K562 (cell line): ENCODE results near the gene FAM228A. TPM values are rescaled to one million over a fixed set of nuclear protein-coding genes. Genes with fewer than 3 reads are reported as not detected.

Source experiments
- ATAC-seq: fragments of 200-7000 bp; cut with Tn5 transposase; 3 replicates; pipeline ENCODE4 v1.9.1; 2020; ENCODE audit warnings: moderate library complexity
- BruUV-seq: library from RNA; stranded (reverse); fragments of 400-500 nt; replicated peaks from 2 replicates; lab custom pipeline; 2021; lab: Mats Ljungman, UMichigan
- CTCF ChIA-PET: fragments of 300-600 bp; formaldehyde crosslinking; extraction: SDS; loops from one replicate; lab custom pipeline; 2021; ENCODE audit warnings: low intra/inter-chr PET ratio; lab: Yijun Ruan, JAX
- POLR2A ChIA-PET: fragments of 300-600, 350-650 bp; sonication (Branson Sonifier 250); formaldehyde crosslinking; extraction: SDS; loops from one replicate; lab custom pipeline; 2021; ENCODE audit warnings: antibody characterized with exemption, inconsistent platforms; lab: Yijun Ruan, JAX
- DNase-seq, 4 experiments: peaks; one replicate each; pipeline versions ENCODE4 v3.0.0 to v3.0.0-alpha.2; 2011 to 2018; ENCODE audit warnings: low spot score in 3 of 4, mixed read lengths in 3 of 4; ENCODE audit errors: extremely low read depth in 1 of 4
- FAIRE-seq: peaks from 2 replicates; lab custom pipeline; 2011; peaks lifted over from hg19 to GRCh38; lab: Jason Lieb, UNC
- H2AFZ ChIP-seq: 2 replicates; pipeline ENCODE4 v1.6.0; 2011; ENCODE audit warnings: low read depth, low read length, control low read depth, inconsistent platforms
- H3K27ac ChIP-seq: fragments of 200-600 bp; 3 replicates; pipeline ENCODE4 v1.8.0; 2011; ENCODE audit warnings: low read depth, mild to moderate bottlenecking, control low read depth, inconsistent platforms, low read length, moderate library complexity, mixed read lengths; ENCODE audit errors: extremely low read depth
- H3K27me3 ChIP-seq, 2 experiments: fragments of 300-600 bp in 1 of 2; 2 replicates in 1 of 2; 3 replicates in 1 of 2; pipeline versions ENCODE4 v1.6.0 to v1.8.0; 2011; ENCODE audit warnings: inconsistent platforms in 2 of 2, low read length in 2 of 2, mild to moderate bottlenecking in 1 of 2, mixed read lengths in 1 of 2, moderate library complexity in 1 of 2; ENCODE audit not compliant: control insufficient read depth in 2 of 2, insufficient read depth in 2 of 2
- H3K36me3 ChIP-seq: fragments of 300-600 bp; 3 replicates; pipeline ENCODE4 v1.8.0; 2011; ENCODE audit warnings: mild to moderate bottlenecking, low read length, inconsistent platforms; ENCODE audit not compliant: control insufficient read depth, insufficient read depth
- H3K4me1 ChIP-seq, 2 experiments: fragments of 200-600 bp in 1 of 2; replicated peaks in 1 of 2; 2 replicates in 1 of 2; 3 replicates in 1 of 2; pipeline versions ENCODE4 v1.5.1 to v1.8.0; 2011; ENCODE audit warnings: inconsistent platforms in 2 of 2, low read length in 2 of 2, mild to moderate bottlenecking in 1 of 2, mixed read lengths in 1 of 2, moderate library complexity in 1 of 2; ENCODE audit not compliant: control insufficient read depth in 2 of 2, insufficient read depth in 2 of 2
- H3K4me2 ChIP-seq: 2 replicates; pipeline ENCODE4 v1.6.1; 2011; ENCODE audit warnings: low read length, control low read depth, inconsistent platforms, mixed read lengths; ENCODE audit not compliant: insufficient read depth
- H3K4me3 ChIP-seq: fragments of 200-600 bp; sonication (generic), shearing (Covaris generic); 2 replicates; pipeline ENCODE4 v1.5.1; 2016; ENCODE audit warnings: control low read depth, inconsistent platforms
- H3K79me2 ChIP-seq: fragments of 200-600 bp; 3 replicates; pipeline ENCODE4 v1.8.0; 2011; ENCODE audit warnings: low read length, inconsistent platforms; ENCODE audit not compliant: control insufficient read depth, insufficient read depth
- H3K9ac ChIP-seq, 2 experiments: 2 replicates each; pipeline versions ENCODE4 v1.6.0 to v1.6.1; 2011; ENCODE audit warnings: low read depth in 2 of 2, low read length in 2 of 2, control low read depth in 1 of 2, inconsistent platforms in 1 of 2, mild to moderate bottlenecking in 1 of 2, mixed read lengths in 1 of 2; ENCODE audit not compliant: insufficient read depth in 1 of 2
- H3K9me1 ChIP-seq: one replicate; pipeline ENCODE4 v1.6.0; 2011; ENCODE audit warnings: inconsistent platforms, mild to moderate bottlenecking, low read length, moderate library complexity; ENCODE audit not compliant: control insufficient read depth, insufficient read depth
- H3K9me3 ChIP-seq: replicated peaks from 2 replicates; pipeline ENCODE4 v1.5.1; 2011; ENCODE audit warnings: low read depth, low read length, inconsistent platforms; ENCODE audit not compliant: control insufficient read depth, insufficient read depth
- H4K20me1 ChIP-seq: replicated peaks from 2 replicates; pipeline ENCODE4 v1.6.1; 2011; ENCODE audit warnings: low read length, inconsistent platforms, mixed read lengths; ENCODE audit not compliant: control insufficient read depth, insufficient read depth
- ETS2 ChIP-seq: IDR thresholded peaks from 2 replicates; pipeline ENCODE4 v1.6.1; 2016; ENCODE audit warnings: borderline replicate concordance, missing genetic modification characterization, mild to moderate bottlenecking, moderate library complexity, missing compliant biosample characterization; ENCODE audit not compliant: poor library complexity, severe bottlenecking
- FOXJ2 ChIP-seq: fragments of 200-800 bp; sonication (Bioruptor generic); IDR thresholded peaks from 2 replicates; pipeline ENCODE4 v1.6.1; 2016; ENCODE audit warnings: missing genetic modification characterization, missing compliant biosample characterization
- HBP1 ChIP-seq: fragments of 450-650 bp; formaldehyde crosslinking; IDR thresholded peaks from 2 replicates; pipeline ENCODE4 v1.4.0; 2022; ENCODE audit warnings: missing genetic modification characterization
- HMBOX1 ChIP-seq: sonication (generic); IDR thresholded peaks from 2 replicates; pipeline ENCODE4 v1.6.1; 2016
- HMG20B ChIP-seq: fragments of 250-450 bp; sonication (Bioruptor Pico); IDR thresholded peaks from 2 replicates; pipeline ENCODE4 v1.5.0; 2021; ENCODE audit warnings: mild to moderate bottlenecking
- IRF1 ChIP-seq: sonication (generic); formaldehyde crosslinking; IDR thresholded peaks from 2 replicates; pipeline ENCODE4 v1.8.0; 2022; ENCODE audit warnings: missing genetic modification reagents, mild to moderate bottlenecking, borderline replicate concordance
- NR4A1 ChIP-seq, 2 experiments: fragments of 250-450 bp in 1 of 2; fragments of 450-650 bp in 1 of 2; sonication (Bioruptor Pico) in 1 of 2; IDR thresholded peaks; 2 replicates each; pipeline versions ENCODE4 v1.4.0 to v1.6.1; 2016 to 2020; ENCODE audit warnings: mild to moderate bottlenecking in 2 of 2, missing compliant biosample characterization in 1 of 2, missing genetic modification characterization in 1 of 2, moderate library complexity in 1 of 2
- PHTF2 ChIP-seq: fragments of 250-450 bp; sonication (Bioruptor Pico); IDR thresholded peaks from 2 replicates; pipeline ENCODE4 v1.5.0; 2021; ENCODE audit warnings: mild to moderate bottlenecking
- PKNOX1 ChIP-seq: fragments of 450-650 bp; IDR thresholded peaks from 2 replicates; pipeline ENCODE4 v1.6.1; 2016
- PRPF4 ChIP-seq: fragments of 200-400 bp; formaldehyde crosslinking; IDR thresholded peaks from one replicate; pipeline ENCODE4 v1.6.1; 2017; ENCODE audit warnings: low read length, low read depth, mild to moderate bottlenecking; ENCODE audit not compliant: insufficient read depth, poor library complexity, severe bottlenecking
- STAT6 ChIP-seq: sonication (generic); formaldehyde crosslinking; IDR thresholded peaks from 2 replicates; pipeline ENCODE4 v1.8.1; 2023; ENCODE audit warnings: mild to moderate bottlenecking, missing genetic modification reagents
- TSC22D4 ChIP-seq: fragments of 450-650 bp; IDR thresholded peaks from 2 replicates; pipeline ENCODE4 v1.6.1; 2016; ENCODE audit warnings: missing genetic modification characterization, missing biosample characterization, control low read depth
- ZFP1 ChIP-seq: fragments of 450-650 bp; formaldehyde crosslinking; IDR thresholded peaks from 2 replicates; pipeline ENCODE4 v1.4.0; 2020; ENCODE audit warnings: mild to moderate bottlenecking, mixed read lengths
- ZNF347 ChIP-seq: fragments of 450-650 bp; formaldehyde crosslinking; IDR thresholded peaks from 2 replicates; pipeline ENCODE4 v1.4.0; 2020; ENCODE audit warnings: low read depth, mild to moderate bottlenecking, moderate library complexity
- ZNF408 ChIP-seq: fragments of 250-450 bp; sonication (Bioruptor Pico); IDR thresholded peaks from 2 replicates; pipeline ENCODE4 v1.4.0; 2020; ENCODE audit warnings: low read depth, mild to moderate bottlenecking, moderate library complexity
- ZNF561 ChIP-seq: fragments of 450-650 bp; formaldehyde crosslinking; conservative IDR thresholded peaks from 2 replicates; pipeline ENCODE4 v1.4.0; 2020; ENCODE audit warnings: mild to moderate bottlenecking, moderate library complexity
- WGBS: fragments of 100-300 bp; shearing (Covaris generic); methylation state at CpG from one replicate; pipeline ENCODE4 v1.1.6; 2016; ENCODE audit warnings: low coverage, mixed read lengths; ENCODE audit not compliant: insufficient coverage; ENCODE audit errors: missing lambda C conversion rate; 5-methylcytosine and 5-hydroxymethylcytosine counted together
- in situ Hi-C: fragments of 300-500 bp; cut with MboI; formaldehyde crosslinking; loops from 4 replicates; pipeline ENCODE4 v1.15.0; 2018; ENCODE audit warnings: inconsistent platforms, mixed read lengths
- intact Hi-C: fragments of 100-400 bp; cut with micrococcal nuclease; formaldehyde crosslinking; loops from 2 replicates; pipeline ENCODE4 v1.14.2; 2022
- polyA plus RNA-seq, 8 experiments: library from polyadenylated mRNA; depleted of rRNA in 4 of 8; stranded (reverse) in 5 of 8; unstranded in 3 of 8; fragments of >200 nt; fragmentation: Nextera tagmentation in 2 of 8; fragmentation: Illumina TruSeq in 1 of 8; extraction: Ambion mirVana in 2 of 8; extraction: Trizol in 1 of 8; gene quantifications; 2 replicates each; pipeline versions ENCODE4 v1.2.1 to v1.2.3, GENCODE V29; 2011 to 2014; ENCODE audit warnings: inconsistent platforms in 1 of 8, missing spikeins in 1 of 8
- total RNA-seq, 7 experiments: library from RNA; depleted of rRNA in 6 of 7; stranded (reverse); fragments of >200 nt in 6 of 7; fragmentation: Illumina TruSeq in 2 of 7; extraction: Trizol in 2 of 7; gene quantifications; 2 replicates each; pipeline versions ENCODE4 v1.2.1 to v1.2.3, GENCODE V29; 2011 to 2021; ENCODE audit warnings: low replicate concordance in 1 of 7

Gene FAM228A
- total and polyA plus RNA-seq, 9 of the 15 experiments (the other 6 are each of a cell fraction or from before 2014, with no cell fraction given) = not detected

GRCh38 chr2:24125956-24126355 lies 48.9 kb upstream of the FAM228A start:
- ATAC-seq (no peak), DNase-seq (no peak), FAIRE-seq (no peak)
- Histone ChIP-seq H4K20me1 (no peaks in the 10 kb centered on the region), H3K9ac (no peak overlapping the region), H3K4me3 (no peak overlapping the region), H3K36me3 (no peaks in the 10 kb centered on the region), H3K79me2 (peaks cover 6% of the 10 kb centered on the region; the same call in 1 of the 3 replicates), H3K27ac (no peak overlapping the region), H3K4me2 (no peak overlapping the region), H3K9me3 (no peaks in the 10 kb centered on the region), H3K27me3 (no peaks in the 10 kb centered on the region), H3K4me1 (peaks cover 3 to 11% of the 10 kb centered on the region in 2 experiments; a peak in 3 of 5 replicates), H2AFZ (no peak overlapping the region), H3K9me1 (no peaks in the 10 kb centered on the region)
- in situ Hi-C loops = no loop called here
- BruUV-seq = no TSS peak
- intact Hi-C loops = no loop called here
- 30% methylated on average over 1 of the region's 1 CpG for WGBS
- CTCF ChIA-PET = no interaction called here
- POLR2A ChIA-PET = interaction anchor here (2.8 kb wide), 1 partner anchor 9 kb away, joined by 13 read pairs; no protein-coding TSS in a partner anchor
- TF ChIP-seq ETS2 (tag) (no peak), ZNF347 (CRISPR knock-in tag) (no peak), ZNF408 (CRISPR knock-in tag) (no peak), PKNOX1 (no peak), HMG20B (CRISPR knock-in tag) (no peak), NR4A1 (CRISPR knock-in tag; IDR thresholded peaks at IDR 0.05) (no peak), NR4A1 (tag; IDR thresholded peaks at IDR 0.05) (no peak), STAT6 (CRISPR knock-in tag) (no peak), PRPF4 (no peak), HMBOX1 (no peak), HBP1 (CRISPR knock-in tag) (no peak), ZNF561 (no peak), ZFP1 (CRISPR knock-in tag) (no peak), FOXJ2 (tag) (no peak), PHTF2 (CRISPR knock-in tag) (no peak), IRF1 (CRISPR knock-in tag) (no peak), TSC22D4 (tag) (no peak)
